ENCODE data around the gene ESYT2.

ESYT2 gene

DNA sequence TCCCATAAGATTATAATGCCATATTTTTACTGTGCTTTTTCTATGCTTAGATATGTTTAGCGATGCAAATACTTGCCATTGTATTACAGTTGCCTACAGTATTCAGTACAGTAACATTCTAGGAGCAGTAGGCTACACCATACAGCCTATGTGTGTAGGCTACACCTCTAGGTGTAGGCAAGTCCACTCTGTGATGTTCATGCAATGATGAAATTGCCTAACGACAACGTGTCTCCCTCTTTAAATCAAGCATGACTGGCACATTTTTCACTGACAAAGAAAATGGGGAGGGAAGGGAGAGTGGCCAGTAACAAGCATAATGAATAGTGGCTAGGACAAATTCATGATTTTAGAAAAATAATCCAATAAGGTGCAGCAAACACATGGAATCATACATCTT lies 126.4 kb downstream of the ESYT2 start:
- no peaks in the 10 kb centered on the region for H3K27me3 ChIP-seq (replicated peaks; ENCODE audit: insufficient read depth, low read length)
- TF ChIP-seq EZH2 (optimal IDR thresholded peaks at IDR 0.05; ENCODE audit: low read depth, low read length) (no peak), EZH2phosphoT487 (IDR thresholded peaks at IDR 0.05; ENCODE audit: low read length) (no peak)
- TF ChIP-seq, protein P1, sequence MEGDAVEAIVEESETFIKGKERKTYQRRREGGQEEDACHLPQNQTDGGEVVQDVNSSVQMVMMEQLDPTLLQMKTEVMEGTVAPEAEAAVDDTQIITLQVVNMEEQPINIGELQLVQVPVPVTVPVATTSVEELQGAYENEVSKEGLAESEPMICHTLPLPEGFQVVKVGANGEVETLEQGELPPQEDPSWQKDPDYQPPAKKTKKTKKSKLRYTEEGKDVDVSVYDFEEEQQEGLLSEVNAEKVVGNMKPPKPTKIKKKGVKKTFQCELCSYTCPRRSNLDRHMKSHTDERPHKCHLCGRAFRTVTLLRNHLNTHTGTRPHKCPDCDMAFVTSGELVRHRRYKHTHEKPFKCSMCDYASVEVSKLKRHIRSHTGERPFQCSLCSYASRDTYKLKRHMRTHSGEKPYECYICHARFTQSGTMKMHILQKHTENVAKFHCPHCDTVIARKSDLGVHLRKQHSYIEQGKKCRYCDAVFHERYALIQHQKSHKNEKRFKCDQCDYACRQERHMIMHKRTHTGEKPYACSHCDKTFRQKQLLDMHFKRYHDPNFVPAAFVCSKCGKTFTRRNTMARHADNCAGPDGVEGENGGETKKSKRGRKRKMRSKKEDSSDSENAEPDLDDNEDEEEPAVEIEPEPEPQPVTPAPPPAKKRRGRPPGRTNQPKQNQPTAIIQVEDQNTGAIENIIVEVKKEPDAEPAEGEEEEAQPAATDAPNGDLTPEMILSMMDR (IDR thresholded peaks at IDR 0.05; ENCODE audit: low read length), result no peak
- H3K4me3 ChIP-seq (ENCODE audit: low read length), result peak overlapping the region; percentile 98
- H3K9me3 ChIP-seq (replicated peaks; ENCODE audit: insufficient read depth, low read length), result no peaks in the 10 kb centered on the region
- H3K27ac ChIP-seq (ENCODE audit: low read length), result no peak overlapping the region
- H3K4me2 ChIP-seq (ENCODE audit: low read depth, low read length), result peak overlapping the region; percentile 81
- no peak overlapping the region for H3K9ac ChIP-seq (ENCODE audit: low read length)
- peaks cover 7% of the 10 kb centered on the region for H3F3A ChIP-seq (ENCODE audit: insufficient read depth, low read length)
- DNase-seq, result no peak
- H4K20me1 ChIP-seq (ENCODE audit: insufficient read depth, low read length), result no peaks in the 10 kb centered on the region; the same call in 1 of the 2 replicates
- peaks cover 5% of the 10 kb centered on the region; the same call in 1 of the 2 replicates for H3K36me3 ChIP-seq (replicated peaks; ENCODE audit: insufficient read depth, low read length)
- no peaks in the 10 kb centered on the region for H3K9me2 ChIP-seq (replicated peaks; ENCODE audit: insufficient read depth, low read length)
- peaks cover 17% of the 10 kb centered on the region for H3K4me1 ChIP-seq (ENCODE audit: low read length)
- H2AFZ ChIP-seq (ENCODE audit: low read length), result no peak overlapping the region
- H3K79me2 ChIP-seq (ENCODE audit: low read length), result peaks cover 67% of the 10 kb centered on the region

DNA sequence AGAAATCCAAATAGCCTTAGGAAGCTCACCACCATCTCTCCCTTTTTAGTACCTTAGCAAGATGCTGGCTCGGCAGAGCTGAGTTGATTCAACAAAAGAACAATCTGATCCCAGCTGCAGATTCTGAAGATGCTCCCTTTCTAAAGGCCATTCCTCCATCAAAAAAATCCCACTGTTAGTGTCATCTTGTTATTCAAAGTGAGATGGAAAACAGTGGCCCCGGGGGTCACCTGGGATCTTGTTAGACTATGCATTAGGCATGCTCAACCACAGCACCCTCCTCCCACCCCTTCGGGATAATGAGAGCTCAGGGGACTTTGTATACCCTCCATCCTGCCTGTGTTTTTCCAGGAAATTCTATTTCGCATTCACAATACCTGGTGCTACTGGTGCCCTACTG lies 127.1 kb downstream of the ESYT2 start:
- no peaks in the 10 kb centered on the region for H3K9me3 ChIP-seq (replicated peaks; ENCODE audit: insufficient read depth, low read length)
- H3K4me3 ChIP-seq (ENCODE audit: low read length), result no peak overlapping the region
- no peaks in the 10 kb centered on the region; the same call in 1 of the 2 replicates for H4K20me1 ChIP-seq (ENCODE audit: insufficient read depth, low read length)
- no peak overlapping the region for H3K9ac ChIP-seq (ENCODE audit: low read length)
- peaks cover 5% of the 10 kb centered on the region; the same call in 1 of the 2 replicates for H3K36me3 ChIP-seq (replicated peaks; ENCODE audit: insufficient read depth, low read length)
- DNase-seq, result no peak
- no peaks in the 10 kb centered on the region for H3K9me2 ChIP-seq (replicated peaks; ENCODE audit: insufficient read depth, low read length)
- H3K79me2 ChIP-seq (ENCODE audit: low read length), result peaks cover 74% of the 10 kb centered on the region
- no peak for TF ChIP-seq EZH2phosphoT487 (IDR thresholded peaks at IDR 0.05; ENCODE audit: low read length)
- no peak for TF ChIP-seq EZH2 (optimal IDR thresholded peaks at IDR 0.05; ENCODE audit: low read depth, low read length)
- TF ChIP-seq, protein P1 (IDR thresholded peaks at IDR 0.05; ENCODE audit: low read length), result no peak
- H2AFZ ChIP-seq (ENCODE audit: low read length), result no peak overlapping the region
- H3K4me2 ChIP-seq (ENCODE audit: low read depth, low read length), result peak overlapping the region; percentile 81
- peaks cover 7% of the 10 kb centered on the region; the same call in 1 of the 2 replicates for H3F3A ChIP-seq (ENCODE audit: insufficient read depth, low read length)
- no peak overlapping the region for H3K27ac ChIP-seq (ENCODE audit: low read length)
- peaks cover 17% of the 10 kb centered on the region for H3K4me1 ChIP-seq (ENCODE audit: low read length)
- H3K27me3 ChIP-seq (replicated peaks; ENCODE audit: insufficient read depth, low read length), result no peaks in the 10 kb centered on the region

DNA sequence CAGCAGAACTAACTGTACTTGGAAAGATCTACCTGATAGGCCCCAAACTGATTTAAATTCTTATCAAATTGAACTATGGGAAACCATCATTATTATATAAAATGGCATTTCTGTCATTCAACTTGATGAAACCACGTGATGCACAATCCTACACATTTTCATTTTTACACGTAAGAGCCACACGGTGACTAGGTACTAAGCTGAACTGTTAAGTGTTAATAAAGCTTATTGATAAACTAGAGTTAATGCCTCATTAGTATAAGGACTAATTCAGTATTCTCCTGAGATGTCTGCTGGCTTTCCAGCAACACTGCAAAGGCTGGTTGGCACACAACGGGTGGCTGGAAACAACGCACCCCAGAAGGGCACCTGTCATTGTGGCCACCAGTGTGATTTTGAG lies 129.3 kb downstream of the ESYT2 start:
- Histone ChIP-seq H3K4me3 (ENCODE audit: low read length) (no peak overlapping the region), H3K4me1 (ENCODE audit: low read length) (peaks cover 17% of the 10 kb centered on the region)
- TF ChIP-seq EZH2phosphoT487 (IDR thresholded peaks at IDR 0.05; ENCODE audit: low read length) (no peak), EZH2 (optimal IDR thresholded peaks at IDR 0.05; ENCODE audit: low read depth, low read length) (no peak)
- TF ChIP-seq, protein P1 (IDR thresholded peaks at IDR 0.05; ENCODE audit: low read length), result no peak

More for the DNA sequence above, 129.3 kb downstream of the ESYT2 start:
- Histone ChIP-seq H3K27ac (ENCODE audit: low read length) (no peak overlapping the region), H3K9me2 (replicated peaks; ENCODE audit: insufficient read depth, low read length) (no peaks in the 10 kb centered on the region), H3K27me3 (replicated peaks; ENCODE audit: insufficient read depth, low read length) (no peaks in the 10 kb centered on the region), H3K9me3 (replicated peaks; ENCODE audit: insufficient read depth, low read length) (no peaks in the 10 kb centered on the region), H3K36me3 (replicated peaks; ENCODE audit: insufficient read depth, low read length) (peaks cover 12% of the 10 kb centered on the region), H2AFZ (ENCODE audit: low read length) (no peak overlapping the region), H3K79me2 (ENCODE audit: low read length) (peaks cover 96% of the 10 kb centered on the region), H4K20me1 (ENCODE audit: insufficient read depth, low read length) (peaks cover 5% of the 10 kb centered on the region), H3K4me2 (ENCODE audit: low read depth, low read length) (no peak overlapping the region), H3K9ac (ENCODE audit: low read length) (no peak overlapping the region), H3F3A (ENCODE audit: insufficient read depth, low read length) (no peaks in the 10 kb centered on the region)
- DNase-seq, result no peak
